HFFc6 (cell line): Measurements from ENCODE around the gene FOXC2. TPM values are rescaled to one million over a fixed set of nuclear protein-coding genes. Genes with fewer than 3 reads are reported as not detected.
A peak's percentile ranks its signal among the peaks of the same experiment; 100 is the strongest.

Experiments
- DNase-seq: peaks from one replicate; pipeline ENCODE4 v3.0.0-alpha.2; 2018
- H3K27ac Mint-ChIP-seq: 2 replicates; pipeline ENCODE4 v1.8.0; 2020; ENCODE audit warnings: mild to moderate bottlenecking, mixed read lengths
- H3K27me3 Mint-ChIP-seq: 2 replicates; pipeline ENCODE4 v1.8.0; 2021; ENCODE audit warnings: mild to moderate bottlenecking, moderate library complexity, mixed read lengths; ENCODE audit not compliant: insufficient read depth
- H3K36me3 Mint-ChIP-seq: 2 replicates; pipeline ENCODE4 v1.8.0; 2021; ENCODE audit warnings: low read depth, mixed read lengths
- H3K4me1 Mint-ChIP-seq: 2 replicates; pipeline ENCODE4 v1.8.0; 2020; ENCODE audit warnings: low read depth, mixed read lengths
- H3K4me3 Mint-ChIP-seq: 2 replicates; pipeline ENCODE4 v1.8.0; 2020; ENCODE audit warnings: mild to moderate bottlenecking, moderate library complexity, mixed read lengths
- H3K9me3 Mint-ChIP-seq: 2 replicates; pipeline ENCODE4 v1.8.0; 2020; ENCODE audit warnings: mild to moderate bottlenecking, mixed read lengths
- CTCF ChIP-seq: fragments of 200-600 bp; sonication (generic); IDR thresholded peaks from 2 replicates; pipeline ENCODE4 v1.5.0; 2021; ENCODE audit warnings: antibody characterized with exemption, mild to moderate bottlenecking
- total RNA-seq, 6 experiments: library from RNA; stranded (reverse); fragmentation: NEBNext Ultra II Directional; extraction: Animal tissue kit (Norgen Biotek cat#: 25700); gene quantifications; 2 replicates in 1 of 6; 3 replicates in 5 of 6; pipeline ENCODE4 v1.2.3, GENCODE V29; 2021

The FOXC2 gene
- total RNA-seq, 6 experiments from 2014 or later: 6.3 to 8.4 (median 7.9) TPM

- no peak overlapping the region for H3K27ac Mint-ChIP-seq
- no peaks in the 10 kb centered on the region for H3K9me3 Mint-ChIP-seq
- no peaks in the 10 kb centered on the region; the same call in 1 of the 2 replicates for H3K36me3 Mint-ChIP-seq
- peak overlapping the region; percentile 79 for H3K4me3 Mint-ChIP-seq
- H3K4me1 Mint-ChIP-seq: peaks cover 20% of the 10 kb centered on the region
- peak; percentile 4 for TF ChIP-seq CTCF
- DNase-seq: no peak
- peaks cover 22% of the 10 kb centered on the region for H3K27me3 Mint-ChIP-seq
These were observed 46.1 kb upstream of the FOXC2 start for GRCh38 chr16:86520317-86521210.

GRCh38 chr16:86521236-86522197 lies 45.1 kb upstream of the FOXC2 start:
- H3K4me3 Mint-ChIP-seq: no peak overlapping the region
- no peak for DNase-seq
- H3K9me3 Mint-ChIP-seq: no peaks in the 10 kb centered on the region
- H3K4me1 Mint-ChIP-seq: peaks cover 20% of the 10 kb centered on the region
- no peak for TF ChIP-seq CTCF
- H3K36me3 Mint-ChIP-seq: no peaks in the 10 kb centered on the region
- peaks cover 24% of the 10 kb centered on the region for H3K27me3 Mint-ChIP-seq
- H3K27ac Mint-ChIP-seq: no peak overlapping the region

GRCh38 chr16:86522634-86523033 lies 44.0 kb upstream of the FOXC2 start:
- H3K9me3 Mint-ChIP-seq: peaks cover 4% of the 10 kb centered on the region
- no peak overlapping the region for H3K27ac Mint-ChIP-seq
- H3K4me3 Mint-ChIP-seq: no peak overlapping the region
- DNase-seq: no peak
- no peak for TF ChIP-seq CTCF
- H3K4me1 Mint-ChIP-seq: peaks cover 15% of the 10 kb centered on the region
- peaks cover 4% of the 10 kb centered on the region; the same call in 1 of the 2 replicates for H3K36me3 Mint-ChIP-seq
- H3K27me3 Mint-ChIP-seq: peaks cover 24% of the 10 kb centered on the region

- H3K4me1 Mint-ChIP-seq: peaks cover 16% of the 10 kb centered on the region
- H3K9me3 Mint-ChIP-seq: peaks cover 6% of the 10 kb centered on the region
- no peak for DNase-seq
- H3K27ac Mint-ChIP-seq: no peak overlapping the region
- no peak overlapping the region for H3K4me3 Mint-ChIP-seq
- peaks cover 6% of the 10 kb centered on the region; the same call in 1 of the 2 replicates for H3K36me3 Mint-ChIP-seq
- no peak for TF ChIP-seq CTCF
- peaks cover 24% of the 10 kb centered on the region for H3K27me3 Mint-ChIP-seq
These were observed 43.4 kb upstream of the FOXC2 start for GRCh38 chr16:86523166-86523740.

GRCh38 chr16:86524029-86524428 lies 42.6 kb upstream of the FOXC2 start:
- Mint-ChIP-seq H3K4me3 (no peak overlapping the region), H3K9me3 (peaks cover 6% of the 10 kb centered on the region), H3K4me1 (peaks cover 21% of the 10 kb centered on the region), H3K27ac (no peak overlapping the region), H3K27me3 (peaks cover 24% of the 10 kb centered on the region), H3K36me3 (peaks cover 12% of the 10 kb centered on the region)
- TF ChIP-seq CTCF: no peak
- DNase-seq: no peak
